ENCODE measurements around the gene EFCAB8. TPM values are rescaled to one million over a fixed set of nuclear protein-coding genes. Genes with fewer than 3 reads are reported as not detected.

EFCAB8 gene
- total RNA-seq, 1 donor, result 1.3 TPM

DNA sequence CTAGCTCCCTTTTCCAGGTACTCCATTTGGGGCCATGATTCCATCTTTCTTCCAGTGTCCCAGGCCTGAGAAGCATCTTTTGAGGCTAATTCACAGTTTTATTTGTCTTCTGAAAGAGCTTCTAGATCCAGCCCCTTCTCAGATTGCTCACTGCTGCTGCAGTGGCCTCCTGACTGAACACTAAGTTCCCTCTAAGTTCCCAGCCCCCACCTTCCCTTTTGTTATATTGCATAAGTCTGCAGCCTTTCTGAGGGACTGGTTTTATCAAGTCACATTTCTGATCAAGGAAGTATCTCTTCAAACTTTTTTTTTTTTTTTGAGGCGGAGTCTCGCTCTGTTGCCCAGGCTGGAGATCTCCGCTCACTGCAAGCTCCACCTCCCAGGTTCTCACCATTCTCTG lies 28.3 kb upstream of the EFCAB8 start:
- H3K4me3 ChIP-seq (ENCODE audit: low read depth, low read length), result no peak overlapping the region
- TF ChIP-seq, protein P1, sequence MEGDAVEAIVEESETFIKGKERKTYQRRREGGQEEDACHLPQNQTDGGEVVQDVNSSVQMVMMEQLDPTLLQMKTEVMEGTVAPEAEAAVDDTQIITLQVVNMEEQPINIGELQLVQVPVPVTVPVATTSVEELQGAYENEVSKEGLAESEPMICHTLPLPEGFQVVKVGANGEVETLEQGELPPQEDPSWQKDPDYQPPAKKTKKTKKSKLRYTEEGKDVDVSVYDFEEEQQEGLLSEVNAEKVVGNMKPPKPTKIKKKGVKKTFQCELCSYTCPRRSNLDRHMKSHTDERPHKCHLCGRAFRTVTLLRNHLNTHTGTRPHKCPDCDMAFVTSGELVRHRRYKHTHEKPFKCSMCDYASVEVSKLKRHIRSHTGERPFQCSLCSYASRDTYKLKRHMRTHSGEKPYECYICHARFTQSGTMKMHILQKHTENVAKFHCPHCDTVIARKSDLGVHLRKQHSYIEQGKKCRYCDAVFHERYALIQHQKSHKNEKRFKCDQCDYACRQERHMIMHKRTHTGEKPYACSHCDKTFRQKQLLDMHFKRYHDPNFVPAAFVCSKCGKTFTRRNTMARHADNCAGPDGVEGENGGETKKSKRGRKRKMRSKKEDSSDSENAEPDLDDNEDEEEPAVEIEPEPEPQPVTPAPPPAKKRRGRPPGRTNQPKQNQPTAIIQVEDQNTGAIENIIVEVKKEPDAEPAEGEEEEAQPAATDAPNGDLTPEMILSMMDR (IDR thresholded peaks at IDR 0.05; ENCODE audit: insufficient read depth, low read depth, low read length), result no peak
- peak; percentile 58 for DNase-seq (ENCODE audit: low read depth)

DNA sequence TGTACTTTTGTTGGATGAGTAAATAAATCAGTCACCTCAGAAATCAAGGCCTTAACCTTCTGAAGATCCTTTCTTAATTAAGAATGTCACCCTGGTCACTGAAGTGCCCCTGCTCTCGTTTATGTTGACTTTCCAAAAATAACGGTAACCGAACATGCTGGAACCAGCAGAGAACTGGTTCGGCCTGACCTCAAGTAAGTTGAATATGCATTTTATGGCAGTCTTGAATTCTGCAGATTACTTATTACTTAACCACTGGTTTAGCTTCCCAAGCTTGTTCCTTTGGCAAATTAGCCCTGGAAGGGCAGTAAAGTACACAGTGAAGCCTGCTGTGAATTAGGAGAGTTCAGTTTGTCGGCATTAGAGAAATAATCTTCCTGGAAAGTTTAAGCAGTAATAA lies 26.7 kb upstream of the EFCAB8 start:
- TF ChIP-seq, protein P1 (IDR thresholded peaks at IDR 0.05; ENCODE audit: insufficient read depth, low read depth, low read length), result no peak
- H3K4me3 ChIP-seq (ENCODE audit: low read depth, low read length), result no peak overlapping the region
- no peak for DNase-seq (ENCODE audit: low read depth)

DNA sequence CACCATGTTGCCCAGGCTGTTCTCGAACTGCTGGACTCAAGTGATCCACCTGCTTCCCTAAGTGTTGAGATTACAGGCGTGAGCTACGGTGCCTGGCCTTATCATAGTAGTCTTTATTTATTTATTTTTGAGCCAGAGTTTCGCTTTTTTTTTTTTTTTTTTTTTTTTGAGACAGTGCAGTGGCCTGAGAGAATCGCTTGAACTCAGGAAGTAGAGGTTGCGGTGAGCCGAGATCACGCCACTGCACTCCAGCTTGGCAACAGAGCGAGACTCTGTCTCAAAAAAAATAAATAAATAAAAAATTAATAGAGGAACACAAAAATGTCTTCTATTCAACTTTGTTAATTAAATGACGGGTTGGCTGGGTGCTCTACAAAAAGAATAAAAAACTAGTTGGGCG lies 26.1 kb upstream of the EFCAB8 start:
- H3K4me3 ChIP-seq (ENCODE audit: low read depth, low read length), result no peak overlapping the region
- TF ChIP-seq, protein P1 (IDR thresholded peaks at IDR 0.05; ENCODE audit: insufficient read depth, low read depth, low read length), result no peak
- DNase-seq (ENCODE audit: low read depth), result no peak

DNA sequence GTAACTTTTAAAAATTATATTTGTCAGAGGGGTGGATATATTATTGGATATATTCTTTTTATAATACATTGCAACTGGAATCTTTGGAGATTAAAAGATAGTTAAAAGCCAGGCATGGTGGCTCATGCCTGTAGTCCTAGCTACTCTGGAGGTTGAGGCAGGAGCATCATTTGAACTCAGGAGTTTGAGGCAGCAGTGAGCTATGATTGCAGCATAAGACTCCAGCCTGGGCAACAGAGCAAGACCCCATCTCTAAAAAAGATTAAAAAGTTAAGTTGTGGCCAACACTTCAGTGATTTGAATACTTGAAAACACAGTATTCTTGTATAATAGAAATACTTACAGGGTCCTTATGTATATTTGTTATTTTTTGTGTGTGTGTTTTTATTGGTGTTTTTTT lies 23.8 kb upstream of the EFCAB8 start:
- no peak for DNase-seq (ENCODE audit: low read depth)
- H3K4me3 ChIP-seq (ENCODE audit: low read depth, low read length), result no peak overlapping the region
- TF ChIP-seq, protein P1 (IDR thresholded peaks at IDR 0.05; ENCODE audit: insufficient read depth, low read depth, low read length), result no peak

DNA sequence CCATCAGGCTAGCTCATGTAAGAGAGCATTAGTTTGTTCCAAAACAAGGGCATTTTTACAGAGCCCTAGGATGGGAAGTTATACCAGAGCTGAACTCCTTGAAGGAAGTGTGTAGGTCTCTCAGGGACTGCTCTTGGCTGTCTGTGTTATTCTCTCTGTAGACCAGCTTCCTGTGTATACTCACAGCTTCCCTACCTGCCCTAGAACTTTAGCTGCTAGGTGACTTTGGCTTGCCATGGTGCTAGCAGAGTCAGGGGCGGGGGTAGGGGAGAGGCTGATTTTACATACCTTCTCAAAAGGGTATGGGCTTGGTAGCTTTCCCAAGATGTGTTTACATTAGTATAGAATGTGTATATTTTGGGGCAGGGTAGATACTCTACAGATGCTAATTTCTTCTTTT lies 21.6 kb upstream of the EFCAB8 start:
- no peak overlapping the region for H3K4me3 ChIP-seq (ENCODE audit: low read depth, low read length)
- DNase-seq (ENCODE audit: low read depth), result no peak
- TF ChIP-seq, protein P1 (IDR thresholded peaks at IDR 0.05; ENCODE audit: insufficient read depth, low read depth, low read length), result no peak

DNA sequence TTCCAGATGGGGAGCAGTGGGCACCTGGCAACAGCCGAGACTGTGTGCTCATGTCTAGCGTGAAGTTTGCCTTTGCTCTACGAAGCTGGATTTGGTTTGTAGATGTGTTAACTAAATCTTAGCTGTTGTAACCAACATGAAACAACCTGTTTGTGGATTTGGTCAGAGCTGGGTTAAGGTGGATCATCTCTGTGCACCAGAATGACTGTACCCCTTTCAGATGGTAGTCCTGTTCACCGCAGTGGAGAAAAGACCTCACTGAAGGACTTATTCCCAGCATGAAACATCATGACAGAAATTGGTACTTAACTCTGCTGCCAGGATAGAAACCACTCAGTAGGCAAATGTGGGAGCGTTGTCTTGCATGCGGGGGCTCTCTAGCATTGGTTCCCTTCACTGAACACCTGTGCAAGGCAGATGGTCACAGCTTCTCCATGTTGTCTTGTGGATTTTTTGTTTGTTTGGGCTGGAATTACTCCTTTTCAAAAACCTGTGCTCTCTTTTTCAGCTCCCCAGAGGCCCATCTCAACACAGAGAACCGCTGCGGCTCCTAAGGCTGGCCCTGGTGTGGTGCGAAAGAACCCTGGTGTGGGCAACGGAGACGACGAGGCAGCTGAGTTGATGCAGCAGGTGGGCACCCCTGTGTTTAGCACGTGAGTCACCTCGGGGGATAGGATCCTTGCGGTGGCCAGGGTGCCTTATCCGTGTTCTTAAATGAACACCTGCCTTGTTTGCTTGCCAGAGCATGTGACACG lies 19.3 kb upstream of the EFCAB8 start:
- DNase-seq (ENCODE audit: low read depth), result no peak
- TF ChIP-seq, protein P1 (IDR thresholded peaks at IDR 0.05; ENCODE audit: insufficient read depth, low read depth, low read length), result no peak
- no peak overlapping the region for H3K4me3 ChIP-seq (ENCODE audit: low read depth, low read length)

DNA sequence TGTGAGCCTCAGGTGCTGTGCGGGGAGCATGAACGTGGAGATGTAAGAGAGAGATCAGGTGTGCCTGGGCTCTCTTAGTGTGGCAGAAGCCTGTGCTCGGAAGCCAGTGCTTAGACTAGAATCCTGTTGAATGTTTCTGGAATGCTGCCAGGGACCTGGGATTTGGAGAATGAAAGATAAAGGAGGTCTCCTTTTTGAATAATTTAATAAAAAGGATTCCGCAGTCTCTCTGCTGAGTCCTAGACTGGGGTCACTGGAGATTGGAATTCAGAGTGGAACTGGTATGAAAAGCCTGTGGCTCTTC lies 18.8 kb upstream of the EFCAB8 start:
- no peak for DNase-seq (ENCODE audit: low read depth)
- TF ChIP-seq, protein P1 (IDR thresholded peaks at IDR 0.05; ENCODE audit: insufficient read depth, low read depth, low read length), result no peak
- no peak overlapping the region for H3K4me3 ChIP-seq (ENCODE audit: low read depth, low read length)

Data from fibroblast of villous mesenchyme (primary cell).